GM12864 (cell line): ENCODE data around the gene AFF3.
"Not testable (repeated sequence)": the region's sequence is repeated elsewhere in the genome, so short reads cannot be mapped to it uniquely, and the experiment has no call there.

Experiments used
- DNase-seq: peaks from one replicate; pipeline ENCODE4 v3.0.0-alpha.2; 2011; ENCODE audit warnings: low read depth
- H3K4me3 ChIP-seq: 2 replicates; pipeline ENCODE4 v1.5.1; 2011; ENCODE audit warnings: mild to moderate bottlenecking, low read depth, low read length, control low read depth
- CTCF ChIP-seq: IDR thresholded peaks from 2 replicates; pipeline ENCODE4 v1.5.1; 2011; ENCODE audit warnings: low read depth, mild to moderate bottlenecking, moderate library complexity, low read length, control low read depth, inconsistent platforms; ENCODE audit errors: missing control alignments

The AFF3 gene

GRCh38 chr2:99928470-99929053, 213.8 kb downstream of the AFF3 start:
- DNase-seq, result no peak
- no peak for TF ChIP-seq CTCF
- H3K4me3 ChIP-seq, result no peak overlapping the region

- DNase-seq, H3K4me3 ChIP-seq: not testable (repeated sequence)
Observed at GRCh38 chr2:99927690-99928207, 214.6 kb downstream of the AFF3 start.

- no peak for DNase-seq
- TF ChIP-seq CTCF, result no peak
- H3K4me3 ChIP-seq, result no peak overlapping the region
Observed at GRCh38 chr2:99926986-99927385, 215.4 kb downstream of the AFF3 start.

GRCh38 chr2:99925960-99926359, 216.4 kb downstream of the AFF3 start:
- no peak overlapping the region for H3K4me3 ChIP-seq
- no peak for DNase-seq
- no peak for TF ChIP-seq CTCF

GRCh38 chr2:99922664-99923063, 219.7 kb downstream of the AFF3 start:
- H3K4me3 ChIP-seq, result no peak overlapping the region
- TF ChIP-seq CTCF, result no peak
- DNase-seq, result no peak

GRCh38 chr2:99921903-99922302, 220.5 kb downstream of the AFF3 start:
- no peak overlapping the region for H3K4me3 ChIP-seq
- TF ChIP-seq CTCF, result no peak
- DNase-seq, result no peak

GRCh38 chr2:99918389-99918788, 224.0 kb downstream of the AFF3 start:
- TF ChIP-seq CTCF, result no peak
- DNase-seq, result no peak
- H3K4me3 ChIP-seq, result no peak overlapping the region
